ENCODE data around the gene SIGLEC8.
A peak's percentile ranks its signal among the peaks of the same experiment; 100 is the strongest.

SIGLEC8 gene

GRCh38 chr19:51469162-51469561 is 10.9 kb upstream of the SIGLEC8 start:
- Histone ChIP-seq H3K4me3 (ENCODE audit: low read length, poor library complexity, severe bottlenecking) (peak overlapping the region; percentile 78), H2AFZ (ENCODE audit: low read length) (no peak overlapping the region), H3K36me3 (ENCODE audit: insufficient read depth, low read length) (no peaks in the 10 kb centered on the region), H3K4me2 (ENCODE audit: low read depth, low read length, poor library complexity, severe bottlenecking) (peak overlapping the region; percentile 90), H3K9ac (ENCODE audit: low read depth, low read length, poor library complexity, severe bottlenecking) (peak overlapping the region; percentile 90), H4K20me1 (ENCODE audit: insufficient read depth, low read length, poor library complexity, severe bottlenecking) (no peaks in the 10 kb centered on the region), H3K79me2 (ENCODE audit: insufficient read depth, low read length) (peaks cover 31% of the 10 kb centered on the region), H3K9me2 (replicated peaks; ENCODE audit: low read depth, low read length) (no peaks in the 10 kb centered on the region), H3K27me3 (ENCODE audit: insufficient read depth, low read length, poor library complexity, severe bottlenecking) (no peaks in the 10 kb centered on the region), H3K4me1 (ENCODE audit: insufficient read depth, low read length, poor library complexity, severe bottlenecking) (peaks cover 41% of the 10 kb centered on the region), H3F3A (ENCODE audit: low read depth) (peaks cover 7% of the 10 kb centered on the region; the same call in 1 of the 2 replicates), H3K9me3 (ENCODE audit: insufficient read depth, low read depth, low read length) (no peaks in the 10 kb centered on the region)
- TF ChIP-seq CTCF (conservative IDR thresholded peaks at IDR 0.05; ENCODE audit: low read length) (no peak), EZH2phosphoT487 (IDR thresholded peaks at IDR 0.05; ENCODE audit: borderline replicate concordance) (no peak)

GRCh38 chr19:51468545-51468920 is 10.3 kb upstream of the SIGLEC8 start:
- Histone ChIP-seq H3K79me2 (ENCODE audit: insufficient read depth, low read length) (peaks cover 31% of the 10 kb centered on the region), H3K4me1 (ENCODE audit: insufficient read depth, low read length, poor library complexity, severe bottlenecking) (peaks cover 41% of the 10 kb centered on the region), H2AFZ (ENCODE audit: low read length) (no peak overlapping the region), H3K9ac (ENCODE audit: low read depth, low read length, poor library complexity, severe bottlenecking) (peak overlapping the region; percentile 90), H3F3A (ENCODE audit: low read depth) (peaks cover 7% of the 10 kb centered on the region; the same call in 1 of the 2 replicates), H3K4me2 (ENCODE audit: low read depth, low read length, poor library complexity, severe bottlenecking) (peak overlapping the region; percentile 90), H3K27me3 (ENCODE audit: insufficient read depth, low read length, poor library complexity, severe bottlenecking) (no peaks in the 10 kb centered on the region), H4K20me1 (ENCODE audit: insufficient read depth, low read length, poor library complexity, severe bottlenecking) (no peaks in the 10 kb centered on the region), H3K9me2 (replicated peaks; ENCODE audit: low read depth, low read length) (no peaks in the 10 kb centered on the region), H3K9me3 (ENCODE audit: insufficient read depth, low read depth, low read length) (no peaks in the 10 kb centered on the region), H3K36me3 (ENCODE audit: insufficient read depth, low read length) (no peaks in the 10 kb centered on the region), H3K4me3 (ENCODE audit: low read length, poor library complexity, severe bottlenecking) (peak overlapping the region; percentile 78)
- TF ChIP-seq EZH2phosphoT487 (IDR thresholded peaks at IDR 0.05; ENCODE audit: borderline replicate concordance) (no peak), CTCF (conservative IDR thresholded peaks at IDR 0.05; ENCODE audit: low read length) (no peak)

GRCh38 chr19:51467864-51468544 is 9.8 kb upstream of the SIGLEC8 start:
- Histone ChIP-seq H3K9me2 (replicated peaks; ENCODE audit: low read depth, low read length) (no peaks in the 10 kb centered on the region), H3K4me2 (ENCODE audit: low read depth, low read length, poor library complexity, severe bottlenecking) (peak overlapping the region; percentile 90)

More at GRCh38 chr19:51467864-51468544, 9.8 kb upstream of the SIGLEC8 start:
- H3K36me3 ChIP-seq (ENCODE audit: insufficient read depth, low read length), result no peaks in the 10 kb centered on the region
- no peaks in the 10 kb centered on the region for H4K20me1 ChIP-seq (ENCODE audit: insufficient read depth, low read length, poor library complexity, severe bottlenecking)
- no peaks in the 10 kb centered on the region for H3K9me3 ChIP-seq (ENCODE audit: insufficient read depth, low read depth, low read length)
- H3K9ac ChIP-seq (ENCODE audit: low read depth, low read length, poor library complexity, severe bottlenecking), result peak overlapping the region; percentile 90
- H2AFZ ChIP-seq (ENCODE audit: low read length), result no peak overlapping the region
- peak overlapping the region; percentile 78 for H3K4me3 ChIP-seq (ENCODE audit: low read length, poor library complexity, severe bottlenecking)
- H3F3A ChIP-seq (ENCODE audit: low read depth), result peaks cover 7% of the 10 kb centered on the region; the same call in 1 of the 2 replicates
- H3K27me3 ChIP-seq (ENCODE audit: insufficient read depth, low read length, poor library complexity, severe bottlenecking), result no peaks in the 10 kb centered on the region
- peaks cover 43% of the 10 kb centered on the region for H3K4me1 ChIP-seq (ENCODE audit: insufficient read depth, low read length, poor library complexity, severe bottlenecking)
- peaks cover 31% of the 10 kb centered on the region for H3K79me2 ChIP-seq (ENCODE audit: insufficient read depth, low read length)
- TF ChIP-seq EZH2phosphoT487 (IDR thresholded peaks at IDR 0.05; ENCODE audit: borderline replicate concordance), result no peak
- TF ChIP-seq CTCF (conservative IDR thresholded peaks at IDR 0.05; ENCODE audit: low read length), result no peak
